AG09309 (cell line): ENCODE measurements around the gene CD320.
"Not testable (repeated sequence)": the region's sequence is repeated elsewhere in the genome, so short reads cannot be mapped to it uniquely, and the experiment has no call there.

Experiments used
- DNase-seq: peaks from one replicate; pipeline ENCODE4 v3.0.0-alpha.2; 2010; ENCODE audit warnings: low read depth
- H3K4me3 ChIP-seq: 2 replicates; pipeline ENCODE4 v1.5.1; 2011; ENCODE audit warnings: mild to moderate bottlenecking, low read depth, low read length, moderate library complexity; ENCODE audit not compliant: control insufficient read depth
- CTCF ChIP-seq: IDR thresholded peaks from 2 replicates; pipeline ENCODE4 v1.5.1; 2011; ENCODE audit warnings: mild to moderate bottlenecking, low read depth, low read length, inconsistent platforms; ENCODE audit not compliant: insufficient read depth, control insufficient read depth; ENCODE audit errors: missing control alignments

The CD320 gene

GRCh38 chr19:8302734-8303133 lies 5.4 kb downstream of the CD320 start:
- DNase-seq: no peak
- no peak for TF ChIP-seq CTCF
- no peak overlapping the region for H3K4me3 ChIP-seq

GRCh38 chr19:8302357-8302691 lies 5.8 kb downstream of the CD320 start:
- no peak for TF ChIP-seq CTCF
- H3K4me3 ChIP-seq: no peak overlapping the region
- no peak for DNase-seq

GRCh38 chr19:8291337-8291736 lies 16.8 kb downstream of the CD320 start:
- not testable (repeated sequence) for DNase-seq, H3K4me3 ChIP-seq

GRCh38 chr19:8276508-8276907 lies 31.6 kb downstream of the CD320 start:
- H3K4me3 ChIP-seq, DNase-seq: not testable (repeated sequence)

GRCh38 chr19:8269724-8270123 lies 38.4 kb downstream of the CD320 start:
- no peak overlapping the region for H3K4me3 ChIP-seq
- no peak for DNase-seq
- TF ChIP-seq CTCF: no peak

GRCh38 chr19:8265872-8266271 lies 42.3 kb downstream of the CD320 start:
- TF ChIP-seq CTCF: no peak
- no peak for DNase-seq
- no peak overlapping the region for H3K4me3 ChIP-seq

- H3K4me3 ChIP-seq, DNase-seq: not testable (repeated sequence)
Observed at GRCh38 chr19:8264248-8264647, 43.9 kb downstream of the CD320 start.

- no peak for DNase-seq
- no peak overlapping the region for H3K4me3 ChIP-seq
- TF ChIP-seq CTCF: no peak
Observed at GRCh38 chr19:8262431-8262830, 45.7 kb downstream of the CD320 start.

GRCh38 chr19:8261881-8262280 lies 46.3 kb downstream of the CD320 start:
- H3K4me3 ChIP-seq: no peak overlapping the region
- TF ChIP-seq CTCF: no peak
- DNase-seq: no peak
